GM18907 (cell line): ENCODE measurements around the gene HDAC10.

Experiments used
- ATAC-seq: cut with Tn5 transposase; IDR thresholded peaks from one replicate; pipeline ENCODE4 v1.9.1; 2021; ENCODE audit warnings: mild to moderate bottlenecking, moderate library complexity; ENCODE audit not compliant: unreplicated experiment

Gene HDAC10

GRCh38 chr22:50250555-50251476 lies at the start of gene HDAC10:
HDAC10 (minus strand) TSS chr22:50251265; CDS start chr22:50251032, 233 bp downstream.
- peak; percentile 47 for ATAC-seq

- no peak for ATAC-seq
These were observed 49.7 kb upstream of the HDAC10 start for GRCh38 chr22:50300620-50301257.

- no peak for ATAC-seq
These were observed 48.9 kb upstream of the HDAC10 start for GRCh38 chr22:50299785-50300619.

GRCh38 chr22:50298937-50299784 lies 48.1 kb upstream of the HDAC10 start:
- ATAC-seq, result no peak

GRCh38 chr22:50298266-50298637 lies 47.2 kb upstream of the HDAC10 start:
- no peak for ATAC-seq

- no peak for ATAC-seq
These were observed 46.6 kb upstream of the HDAC10 start for GRCh38 chr22:50297510-50298265.

- no peak for ATAC-seq
These were observed 45.8 kb upstream of the HDAC10 start for GRCh38 chr22:50296658-50297490.

GRCh38 chr22:50294319-50294656 lies 43.2 kb upstream of the HDAC10 start:
- ATAC-seq, result no peak

- no peak for ATAC-seq
These were observed 42.6 kb upstream of the HDAC10 start for GRCh38 chr22:50293441-50294318.

GRCh38 chr22:50292643-50293440 lies 41.8 kb upstream of the HDAC10 start:
- ATAC-seq, result no peak

GRCh38 chr22:50289942-50290630 lies 39.0 kb upstream of the HDAC10 start:
- no peak for ATAC-seq

- ATAC-seq, result no peak
These were observed 38.3 kb upstream of the HDAC10 start for GRCh38 chr22:50289151-50289941.

GRCh38 chr22:50287731-50288130 lies 36.7 kb upstream of the HDAC10 start:
- no peak for ATAC-seq

- ATAC-seq, result no peak
These were observed 35.7 kb upstream of the HDAC10 start for GRCh38 chr22:50286701-50287318.

GRCh38 chr22:50286275-50286674 lies 35.2 kb upstream of the HDAC10 start:
- no peak for ATAC-seq
